NCI-H128 (cell line): ENCODE measurements around the gene RINT1.

Experiments
- DNase-seq: peaks from one replicate; lab custom pipeline; 2025; ENCODE audit not compliant: unreplicated experiment; lab: John Stamatoyannopoulos, UW

RINT1 gene

DNA sequence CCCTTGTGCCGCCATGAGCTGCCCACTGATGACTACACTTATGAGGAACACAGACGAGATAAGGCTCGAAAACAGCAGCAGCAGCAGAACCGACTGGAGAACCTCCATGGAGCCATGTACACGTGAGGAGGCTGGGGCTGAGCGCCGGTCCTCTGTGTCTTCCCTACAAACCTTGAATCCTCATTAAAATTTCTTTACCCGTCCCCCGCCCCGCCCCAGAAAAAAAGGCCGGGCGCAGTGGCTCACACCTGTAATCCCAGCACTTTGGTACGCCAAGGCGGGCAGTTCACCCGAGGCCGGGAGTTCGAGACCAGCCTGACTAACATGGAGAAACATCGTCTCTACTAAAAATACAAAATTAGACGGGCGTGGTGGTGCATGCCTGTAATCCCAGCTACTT lies 1.5 kb upstream of the RINT1 start:
- no peak for DNase-seq

- DNase-seq = no peak
These were observed 884 bp downstream of the RINT1 start for GRCh38 chr7:105532709-105533460.

DNA sequence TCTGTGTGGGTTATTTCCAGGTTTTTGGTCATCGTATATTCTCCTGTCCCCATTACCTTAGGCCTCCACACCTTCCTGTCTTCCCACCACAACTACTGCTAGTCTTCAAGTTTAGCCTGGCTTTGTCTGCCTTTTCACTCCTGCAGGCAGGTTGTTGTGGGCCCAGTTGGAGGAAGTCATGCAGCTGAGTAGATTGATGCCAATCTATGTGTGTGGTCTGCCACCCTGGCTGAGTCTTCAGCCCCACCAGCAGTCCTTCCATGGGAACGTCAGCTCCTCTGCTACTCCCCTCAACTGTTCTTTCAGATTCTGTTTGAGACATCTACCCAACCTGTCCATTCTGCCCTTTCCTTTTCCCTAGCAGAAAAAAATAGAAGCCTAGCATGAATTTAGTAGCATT lies 6.3 kb downstream of the RINT1 start:
- DNase-seq = no peak

GRCh38 chr7:105559926-105560325 lies 27.9 kb downstream of the RINT1 start:
- DNase-seq = no peak

DNA sequence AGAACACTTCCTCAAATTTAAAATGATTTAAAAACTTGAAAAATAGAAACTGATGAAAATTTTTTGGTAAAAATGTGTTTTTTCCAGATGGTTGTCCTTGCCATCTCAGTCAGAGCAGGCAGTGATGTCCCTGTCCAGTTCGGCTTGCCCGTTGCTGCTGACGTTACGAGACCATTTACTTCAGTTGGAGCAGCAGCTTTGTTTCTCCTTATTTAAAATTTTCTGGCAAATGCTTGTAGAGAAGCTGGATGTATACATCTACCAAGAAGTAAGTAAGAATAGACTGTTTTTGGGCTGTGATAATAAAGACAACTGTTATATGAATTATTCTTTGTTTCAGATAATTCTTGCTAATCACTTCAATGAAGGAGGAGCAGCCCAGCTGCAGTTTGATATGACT lies 33.2 kb downstream of the RINT1 start:
- DNase-seq = no peak

DNA sequence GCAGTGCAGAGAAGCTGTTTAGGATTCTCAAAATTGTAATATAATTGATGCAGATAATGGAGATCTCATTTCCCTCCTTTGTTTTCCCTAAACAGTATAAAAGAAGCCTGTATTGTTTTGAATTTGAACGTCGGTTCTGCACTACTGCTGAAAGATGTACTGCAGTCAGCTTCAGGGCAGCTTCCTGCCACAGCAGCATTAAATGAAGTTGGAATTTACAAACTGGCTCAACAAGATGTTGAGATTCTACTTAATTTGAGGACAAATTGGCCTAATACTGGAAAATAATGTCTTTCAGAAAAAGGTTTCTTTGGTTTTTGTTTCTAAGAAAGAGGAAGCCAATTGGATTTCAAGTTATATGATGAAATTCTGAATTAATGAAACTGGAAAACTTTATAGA lies 35.0 kb downstream of the RINT1 start:
- no peak for DNase-seq

DNA sequence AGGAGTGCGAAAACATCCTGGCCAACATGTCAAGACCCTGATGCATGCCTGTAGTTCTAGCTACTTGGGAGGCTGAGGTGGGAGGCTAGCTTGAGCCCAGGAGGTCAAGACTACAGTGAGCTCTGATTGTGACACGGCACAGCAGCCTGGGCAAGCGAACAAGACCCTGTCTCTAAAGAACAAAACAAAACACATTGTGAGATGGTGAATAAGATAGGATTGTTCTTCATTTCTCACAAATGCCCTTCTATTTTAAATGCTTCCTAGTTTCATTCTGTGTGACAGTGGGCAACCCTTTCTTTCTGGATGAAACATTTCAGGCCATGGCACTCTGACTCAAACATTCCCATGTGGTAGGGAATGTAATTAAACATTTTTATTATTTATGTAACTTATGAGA lies 35.8 kb downstream of the RINT1 start:
- DNase-seq = no peak

GRCh38 chr7:105571891-105572290 lies 39.9 kb downstream of the RINT1 start:
- DNase-seq = no peak

- no peak for DNase-seq
These were observed 45.2 kb downstream of the RINT1 start for GRCh38 chr7:105577251-105577650.

GRCh38 chr7:105578496-105578895 lies 46.5 kb downstream of the RINT1 start:
- DNase-seq = no peak

GRCh38 chr7:105580022-105580740 lies 48.2 kb downstream of the RINT1 start:
- no peak for DNase-seq

DNA sequence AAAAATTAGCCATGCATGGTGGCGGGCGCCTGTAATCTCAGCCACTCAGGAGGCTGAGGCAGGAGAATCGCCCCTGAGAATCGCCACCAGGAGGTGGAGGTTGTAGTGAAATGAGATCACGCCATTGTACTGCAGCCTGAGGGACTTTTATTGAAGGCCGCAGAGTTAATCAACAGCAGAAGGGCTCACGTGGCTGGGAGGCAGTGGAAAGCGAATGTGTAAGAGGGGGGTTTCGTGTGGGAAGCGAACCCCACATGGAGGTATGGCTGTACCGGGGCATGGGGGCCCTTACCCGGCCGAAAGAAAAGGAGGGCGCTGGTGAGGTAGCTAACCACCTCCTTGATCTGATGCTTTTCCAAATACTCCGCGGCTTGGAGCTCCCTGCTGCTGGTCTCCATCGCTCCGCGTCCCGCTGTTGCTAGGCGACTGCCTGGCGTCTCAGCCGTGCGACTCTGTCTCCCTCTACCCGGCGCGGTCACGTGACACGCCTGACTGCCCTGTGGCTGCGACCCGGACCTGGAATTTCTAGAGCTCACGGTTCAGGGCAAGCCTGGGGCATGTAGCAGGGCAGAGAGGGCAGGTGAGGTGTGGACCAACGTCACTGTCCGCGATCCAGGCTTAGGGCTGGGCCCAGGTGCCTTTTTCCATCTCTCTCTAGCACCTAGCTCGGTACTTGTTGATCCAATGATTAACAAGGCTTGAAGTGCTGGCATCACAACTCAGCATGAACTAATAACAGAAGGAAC lies 49.2 kb downstream of the RINT1 start, which contains the start of gene EFCAB10:
TSS of gene EFCAB10 (minus strand) at position 428 of the 746 bp plus-strand sequence. CDS start at position 398, 30 bp downstream.
- peak; percentile 68 for DNase-seq

GRCh38 chr7:105583061-105583460 lies 51.1 kb downstream of the RINT1 start:
- DNase-seq = no peak

DNA sequence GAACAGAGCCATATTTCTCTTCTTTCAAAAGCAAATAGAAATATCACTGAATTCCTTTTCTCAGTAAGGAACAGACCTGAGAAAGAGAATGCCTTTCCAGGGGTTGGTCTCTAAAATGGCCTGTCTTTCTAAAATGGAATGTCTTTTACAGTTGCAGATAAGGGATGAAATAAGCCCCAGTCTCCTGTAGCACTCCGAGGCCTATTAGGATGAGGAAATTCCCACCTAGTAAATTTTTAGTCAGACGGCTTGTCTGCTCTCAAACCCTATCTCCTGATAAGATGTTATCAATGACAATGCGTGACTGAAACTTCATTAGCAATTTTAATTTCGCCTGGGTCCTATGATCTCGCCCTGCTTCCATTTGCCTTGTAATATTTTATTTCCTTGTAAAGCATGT lies 52.2 kb downstream of the RINT1 start:
- DNase-seq = no peak

DNA sequence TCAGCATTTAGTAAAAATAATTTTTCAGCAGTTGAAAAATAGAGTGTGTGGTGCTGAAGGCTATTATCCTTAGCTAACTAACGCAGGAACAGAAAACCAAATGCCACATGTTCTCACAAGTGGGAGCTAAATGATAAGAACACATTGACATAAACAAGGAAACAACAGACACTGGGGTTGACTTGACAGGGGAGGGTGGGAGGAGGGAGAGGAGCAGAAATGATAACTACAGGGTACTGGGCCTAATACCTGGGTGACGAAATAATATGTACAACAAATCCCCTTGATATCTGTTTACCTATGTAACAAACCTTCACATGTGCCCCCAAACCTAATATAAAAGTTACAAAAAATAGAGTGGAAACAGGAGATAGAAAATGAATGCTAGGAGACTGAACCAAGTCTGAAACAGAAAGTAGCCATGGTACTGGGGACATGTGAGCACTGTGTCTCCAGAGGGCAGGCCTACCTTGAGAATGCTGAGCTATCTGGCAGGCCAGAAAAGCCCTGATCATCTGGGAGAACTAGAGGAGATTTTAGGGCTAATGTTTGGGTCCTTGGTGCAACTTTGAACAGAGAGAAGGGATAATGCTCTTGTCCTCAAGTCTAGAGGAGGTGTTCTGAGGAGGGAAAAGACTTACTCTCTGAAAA lies 54.0 kb downstream of the RINT1 start:
- no peak for DNase-seq

- DNase-seq = no peak
These were observed 56.1 kb downstream of the RINT1 start for GRCh38 chr7:105587909-105588635.

GRCh38 chr7:105589356-105590077 lies 57.5 kb downstream of the RINT1 start:
- peak; percentile 78 for DNase-seq

DNA sequence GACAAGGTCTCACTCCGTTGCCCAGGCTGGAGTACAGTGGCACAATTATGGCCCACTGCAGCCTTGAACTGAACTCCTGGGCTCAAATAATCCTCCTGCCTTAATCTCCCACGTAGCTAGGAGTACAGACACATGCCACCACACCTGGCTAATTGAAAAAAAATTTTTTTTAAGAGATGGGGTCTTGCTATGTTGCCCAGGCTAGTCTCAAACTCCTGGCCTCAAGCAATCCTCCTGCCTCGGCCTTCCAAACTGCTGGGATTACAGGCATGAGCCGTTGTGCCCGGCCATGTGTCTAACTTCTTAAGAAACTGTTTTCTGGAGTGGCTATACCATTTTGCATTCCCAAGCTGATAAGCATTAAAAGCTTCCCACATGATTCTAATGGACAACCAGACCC lies 58.8 kb downstream of the RINT1 start:
- no peak for DNase-seq

DNA sequence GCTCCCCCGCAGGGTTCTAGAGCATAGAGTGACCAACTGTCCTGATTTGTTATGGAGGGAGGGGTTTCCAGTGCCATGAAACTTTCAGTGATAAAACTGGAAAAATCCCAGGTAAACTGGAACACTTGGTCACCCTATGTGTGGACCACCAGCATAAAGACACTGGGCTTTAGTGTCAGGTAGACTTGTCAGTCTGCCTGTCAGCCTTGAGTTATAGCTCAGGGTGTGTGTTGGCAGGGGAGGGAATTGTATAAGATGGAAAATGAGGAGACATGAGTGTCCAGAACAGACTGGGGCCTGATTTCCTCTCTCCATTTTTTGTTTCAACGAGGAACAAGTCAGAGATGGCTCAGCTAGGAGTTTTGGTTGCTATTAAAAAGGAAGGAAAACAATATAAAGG lies 59.5 kb downstream of the RINT1 start:
- DNase-seq = no peak

- DNase-seq = no peak
These were observed 62.0 kb downstream of the RINT1 start for GRCh38 chr7:105594034-105594433.
